ENCODE measurements around the gene CTSZ. TPM values are rescaled to one million over a fixed set of nuclear protein-coding genes. Genes with fewer than 3 reads are reported as not detected.
A peak's percentile ranks its signal among the peaks of the same experiment; 100 is the strongest.

The CTSZ gene
- total RNA-seq, 1 experiment from 2014 or later: 194 TPM

DNA sequence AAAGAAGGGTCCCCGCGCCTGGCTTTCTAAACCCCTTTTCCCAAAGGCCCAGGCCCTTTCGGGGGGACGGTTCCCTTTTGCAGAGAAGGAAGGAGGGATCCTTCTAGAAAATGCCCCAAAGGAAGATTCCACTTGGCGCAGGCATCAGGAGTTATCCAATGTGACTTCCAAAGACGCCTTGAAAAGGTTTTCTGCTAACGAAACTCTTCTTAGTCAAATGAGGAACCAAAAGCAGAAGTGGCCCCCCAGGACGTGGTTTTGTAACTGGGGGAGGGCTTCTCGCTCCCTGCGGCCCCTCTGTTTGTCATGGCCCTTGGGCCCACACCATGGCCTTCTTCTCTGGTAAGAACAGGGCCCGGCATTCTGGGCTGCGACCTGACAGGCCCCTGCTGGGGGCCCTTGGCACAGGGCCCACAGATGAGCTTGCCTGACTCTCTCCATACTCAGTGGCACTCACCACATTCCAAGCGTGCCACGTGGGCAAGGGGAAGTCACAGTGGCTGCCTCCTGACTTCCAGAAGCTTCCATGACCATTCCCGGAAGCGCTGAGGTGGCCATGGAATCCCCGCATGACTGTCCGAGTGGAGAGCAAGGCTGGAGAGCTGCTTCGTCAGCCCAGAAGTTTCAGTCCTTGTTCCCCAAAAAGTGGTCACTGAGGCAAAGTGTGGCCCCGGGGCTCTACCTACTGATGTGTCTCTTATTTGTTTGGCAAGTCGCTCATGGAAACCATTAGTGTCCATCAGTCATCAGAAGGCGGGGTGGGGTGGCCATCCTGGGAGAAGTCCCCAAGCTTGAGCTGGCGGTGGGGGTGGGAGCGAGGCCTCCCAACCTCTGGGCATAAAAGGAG lies 834 bp upstream of the CTSZ start:
- Histone ChIP-seq H3K4me2 (peak overlapping the region; percentile 94), H3K4me3 (peak overlapping the region; percentile 88; the same call in 1 of the 2 replicates), H3K9me3 (ENCODE audit: insufficient read depth, low read depth) (no peaks in the 10 kb centered on the region), H3K36me3 (ENCODE audit: low read depth) (no peaks in the 10 kb centered on the region), H3F3A (ENCODE audit: insufficient read depth, low read depth) (peaks cover 32% of the 10 kb centered on the region), H3K4me1 (replicated peaks; ENCODE audit: insufficient read depth) (peaks cover 54% of the 10 kb centered on the region), H3K27me3 (ENCODE audit: insufficient read depth, low read depth) (no peaks in the 10 kb centered on the region), H3K79me2 (ENCODE audit: low read depth) (peaks cover 19% of the 10 kb centered on the region), H2AFZ (peak overlapping the region; percentile 90; the same call in 1 of the 2 replicates), H4K20me1 (ENCODE audit: insufficient read depth) (peaks cover 6% of the 10 kb centered on the region; the same call in 1 of the 2 replicates), H3K27ac (no peak overlapping the region), H3K9me2 (ENCODE audit: insufficient read depth) (no peaks in the 10 kb centered on the region)
- intact Hi-C loops (cut with micrococcal nuclease; ENCODE audit: unreplicated experiment): no loop called here
- ChIA-PET POLR2A (ENCODE audit: unreplicated experiment) (no interaction called here), CTCF (no interaction called here)
- TSS peak; percentile 76 for BruUV-seq (replicated peaks)
- DNase-seq: no peak
- TF ChIP-seq, protein P1, sequence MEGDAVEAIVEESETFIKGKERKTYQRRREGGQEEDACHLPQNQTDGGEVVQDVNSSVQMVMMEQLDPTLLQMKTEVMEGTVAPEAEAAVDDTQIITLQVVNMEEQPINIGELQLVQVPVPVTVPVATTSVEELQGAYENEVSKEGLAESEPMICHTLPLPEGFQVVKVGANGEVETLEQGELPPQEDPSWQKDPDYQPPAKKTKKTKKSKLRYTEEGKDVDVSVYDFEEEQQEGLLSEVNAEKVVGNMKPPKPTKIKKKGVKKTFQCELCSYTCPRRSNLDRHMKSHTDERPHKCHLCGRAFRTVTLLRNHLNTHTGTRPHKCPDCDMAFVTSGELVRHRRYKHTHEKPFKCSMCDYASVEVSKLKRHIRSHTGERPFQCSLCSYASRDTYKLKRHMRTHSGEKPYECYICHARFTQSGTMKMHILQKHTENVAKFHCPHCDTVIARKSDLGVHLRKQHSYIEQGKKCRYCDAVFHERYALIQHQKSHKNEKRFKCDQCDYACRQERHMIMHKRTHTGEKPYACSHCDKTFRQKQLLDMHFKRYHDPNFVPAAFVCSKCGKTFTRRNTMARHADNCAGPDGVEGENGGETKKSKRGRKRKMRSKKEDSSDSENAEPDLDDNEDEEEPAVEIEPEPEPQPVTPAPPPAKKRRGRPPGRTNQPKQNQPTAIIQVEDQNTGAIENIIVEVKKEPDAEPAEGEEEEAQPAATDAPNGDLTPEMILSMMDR (conservative IDR thresholded peaks at IDR 0.05): no peak
- TF ChIP-seq EZH2 (IDR thresholded peaks at IDR 0.05; ENCODE audit: low read depth): no peak

- peaks cover 25% of the 10 kb centered on the region for H3F3A ChIP-seq (ENCODE audit: insufficient read depth, low read depth)
- no TSS peak for BruUV-seq (replicated peaks)
- H3K4me3 ChIP-seq: peak overlapping the region; percentile 88
- intact Hi-C loops (cut with micrococcal nuclease; ENCODE audit: unreplicated experiment): no loop called here
- H3K4me2 ChIP-seq: peak overlapping the region; percentile 94
- no peaks in the 10 kb centered on the region for H3K36me3 ChIP-seq (ENCODE audit: low read depth)
- H3K27ac ChIP-seq: no peak overlapping the region
- TF ChIP-seq EZH2 (IDR thresholded peaks at IDR 0.05; ENCODE audit: low read depth): no peak
- TF ChIP-seq, protein P1 (conservative IDR thresholded peaks at IDR 0.05): no peak
- ChIA-PET CTCF (no interaction called here), POLR2A (ENCODE audit: unreplicated experiment) (interaction anchor here (0.6 kb wide), 2 partner anchors 15 to 23 kb away, joined by 4 to 27 read pairs; no protein-coding TSS in a partner anchor)
- H3K9me3 ChIP-seq (ENCODE audit: insufficient read depth, low read depth): no peaks in the 10 kb centered on the region
- DNase-seq: peak in 1 of 2 experiments; percentile 25
- peaks cover 19% of the 10 kb centered on the region for H3K79me2 ChIP-seq (ENCODE audit: low read depth)
- H2AFZ ChIP-seq: peak overlapping the region; percentile 90
- peaks cover 47% of the 10 kb centered on the region for H3K4me1 ChIP-seq (replicated peaks; ENCODE audit: insufficient read depth)
- H3K27me3 ChIP-seq (ENCODE audit: insufficient read depth, low read depth): no peaks in the 10 kb centered on the region
- H3K9me2 ChIP-seq (ENCODE audit: insufficient read depth): no peaks in the 10 kb centered on the region
- H4K20me1 ChIP-seq (ENCODE audit: insufficient read depth): peaks cover 6% of the 10 kb centered on the region; the same call in 1 of the 2 replicates
Observed at GRCh38 chr20:59006167-59006863, 739 bp downstream of the CTSZ start.

DNA sequence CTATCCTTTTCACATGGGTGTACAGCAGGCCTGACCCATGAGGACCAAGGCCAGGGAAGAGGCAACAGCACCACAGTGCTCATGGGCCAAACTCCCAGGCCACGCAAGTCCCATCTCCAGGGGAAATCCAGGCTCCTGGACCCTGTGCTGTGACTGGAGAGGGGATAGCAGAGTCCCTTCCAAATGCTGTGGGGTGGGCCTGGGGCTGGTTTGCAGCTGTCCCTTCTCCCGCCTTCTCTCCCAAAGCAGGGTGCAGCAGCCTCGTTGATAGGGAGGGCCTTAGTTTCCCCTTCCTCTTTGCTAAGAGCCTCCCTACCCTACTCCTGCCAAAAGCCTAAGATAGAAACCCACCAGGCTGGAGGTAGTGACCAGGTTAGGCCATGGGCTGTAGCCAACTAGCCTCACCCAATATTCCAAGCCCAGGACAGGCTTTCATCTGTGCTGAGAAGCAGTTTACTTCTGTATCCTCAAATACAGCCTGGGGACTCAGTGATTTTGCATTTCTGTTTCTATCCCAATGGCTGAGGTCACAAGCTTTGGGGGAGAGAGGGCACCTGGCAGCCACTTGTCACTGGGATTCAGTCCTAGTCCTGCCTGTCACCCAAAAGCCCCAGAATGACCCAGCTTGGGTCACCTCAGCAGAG lies 1.4 kb downstream of the CTSZ start:
- H3K36me3 ChIP-seq (ENCODE audit: low read depth): no peaks in the 10 kb centered on the region
- intact Hi-C loops (cut with micrococcal nuclease; ENCODE audit: unreplicated experiment): no loop called here
- CTCF ChIA-PET: no interaction called here
- peak overlapping the region; percentile 94 for H3K4me2 ChIP-seq
- peak overlapping the region; percentile 88; the same call in 1 of the 2 replicates for H3K4me3 ChIP-seq
- POLR2A ChIA-PET (ENCODE audit: unreplicated experiment): interaction anchor here (0.6 to 0.9 kb wide), 3 partner anchors 15 to 490 kb away, joined by 4 to 27 read pairs (median 6); no protein-coding TSS in a partner anchor
- no peaks in the 10 kb centered on the region for H3K9me2 ChIP-seq (ENCODE audit: insufficient read depth)
- no peak for TF ChIP-seq EZH2 (IDR thresholded peaks at IDR 0.05; ENCODE audit: low read depth)
- TF ChIP-seq, protein P1 (conservative IDR thresholded peaks at IDR 0.05): no peak
- H3K27ac ChIP-seq: no peak overlapping the region
- H3K27me3 ChIP-seq (ENCODE audit: insufficient read depth, low read depth): no peaks in the 10 kb centered on the region
- H3F3A ChIP-seq (ENCODE audit: insufficient read depth, low read depth): peaks cover 18% of the 10 kb centered on the region
- peaks cover 6% of the 10 kb centered on the region; the same call in 1 of the 2 replicates for H4K20me1 ChIP-seq (ENCODE audit: insufficient read depth)
- DNase-seq: no peak
- BruUV-seq (replicated peaks): TSS peak; percentile 47
- H3K4me1 ChIP-seq (replicated peaks; ENCODE audit: insufficient read depth): peaks cover 41% of the 10 kb centered on the region
- H2AFZ ChIP-seq: peak overlapping the region; percentile 90; the same call in 1 of the 2 replicates
- H3K9me3 ChIP-seq (ENCODE audit: insufficient read depth, low read depth): no peaks in the 10 kb centered on the region
- H3K79me2 ChIP-seq (ENCODE audit: low read depth): peaks cover 19% of the 10 kb centered on the region

Measured in PC-9 (cell line).